ENCODE results near the gene ARPP21.

Gene ARPP21

GRCh38 chr3:35675621-35676020 is 36.3 kb downstream of the ARPP21 start:
- DNase-seq (ENCODE audit: low read depth in 2 of 2): no peak

- DNase-seq (ENCODE audit: low read depth in 2 of 2): no peak
Measured at GRCh38 chr3:35677797-35678196, 38.5 kb downstream of the ARPP21 start.

GRCh38 chr3:35678643-35679161 is 39.4 kb downstream of the ARPP21 start:
- no peak for DNase-seq (ENCODE audit: low read depth in 2 of 2)

GRCh38 chr3:35679409-35680080 is 40.2 kb downstream of the ARPP21 start:
- DNase-seq (ENCODE audit: low read depth in 2 of 2): no peak

DNA sequence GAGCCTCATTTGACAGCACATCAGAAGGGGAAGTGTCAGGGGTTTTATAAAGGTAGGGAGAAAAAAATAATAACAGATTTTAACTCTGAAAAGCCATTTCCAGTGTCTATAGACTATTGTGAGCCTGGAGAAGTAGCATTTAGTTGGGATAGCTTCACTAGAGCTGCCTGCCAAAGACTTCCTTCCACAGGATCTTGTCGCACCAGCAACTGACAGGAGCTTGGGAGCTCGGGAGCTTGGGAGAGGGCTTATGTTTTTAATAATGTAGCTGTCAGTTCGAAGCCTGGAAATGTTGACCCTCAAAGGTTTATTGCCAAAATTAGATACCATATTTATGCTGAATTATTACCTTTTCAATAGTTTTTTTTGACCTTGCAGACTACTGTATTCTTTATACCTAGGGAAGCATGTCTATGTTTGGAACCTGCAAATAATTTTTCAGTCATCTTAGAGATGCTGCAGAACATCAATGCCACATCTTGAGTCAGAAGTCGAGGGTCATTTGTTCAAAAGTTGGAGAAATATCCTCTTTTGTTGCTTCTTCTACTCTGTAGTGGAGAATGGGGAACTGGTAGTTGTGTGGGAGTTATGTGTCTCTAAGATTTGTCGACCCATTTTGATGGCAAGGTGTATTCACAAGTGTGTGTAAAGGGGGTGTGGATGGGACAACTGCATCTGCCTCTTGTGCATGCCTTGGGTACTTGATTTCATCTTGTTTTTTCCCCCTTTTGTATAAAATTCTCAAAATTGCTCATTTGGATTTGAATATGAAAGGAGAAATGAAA is 41.7 kb downstream of the ARPP21 start:
- no peak for DNase-seq (ENCODE audit: low read depth in 2 of 2)

- DNase-seq (ENCODE audit: low read depth in 2 of 2): no peak
Measured at GRCh38 chr3:35685153-35685552, 45.8 kb downstream of the ARPP21 start.

- DNase-seq (ENCODE audit: low read depth in 2 of 2): no peak
Measured at GRCh38 chr3:35688826-35689225, 49.5 kb downstream of the ARPP21 start.

GRCh38 chr3:35690271-35690670 is 50.9 kb downstream of the ARPP21 start:
- DNase-seq (ENCODE audit: low read depth in 2 of 2): no peak

- no peak for DNase-seq (ENCODE audit: low read depth in 2 of 2)
Measured at GRCh38 chr3:35705904-35706303, 66.6 kb downstream of the ARPP21 start.

GRCh38 chr3:35707904-35708303 is 68.6 kb downstream of the ARPP21 start:
- DNase-seq (ENCODE audit: low read depth in 2 of 2): no peak

DNA sequence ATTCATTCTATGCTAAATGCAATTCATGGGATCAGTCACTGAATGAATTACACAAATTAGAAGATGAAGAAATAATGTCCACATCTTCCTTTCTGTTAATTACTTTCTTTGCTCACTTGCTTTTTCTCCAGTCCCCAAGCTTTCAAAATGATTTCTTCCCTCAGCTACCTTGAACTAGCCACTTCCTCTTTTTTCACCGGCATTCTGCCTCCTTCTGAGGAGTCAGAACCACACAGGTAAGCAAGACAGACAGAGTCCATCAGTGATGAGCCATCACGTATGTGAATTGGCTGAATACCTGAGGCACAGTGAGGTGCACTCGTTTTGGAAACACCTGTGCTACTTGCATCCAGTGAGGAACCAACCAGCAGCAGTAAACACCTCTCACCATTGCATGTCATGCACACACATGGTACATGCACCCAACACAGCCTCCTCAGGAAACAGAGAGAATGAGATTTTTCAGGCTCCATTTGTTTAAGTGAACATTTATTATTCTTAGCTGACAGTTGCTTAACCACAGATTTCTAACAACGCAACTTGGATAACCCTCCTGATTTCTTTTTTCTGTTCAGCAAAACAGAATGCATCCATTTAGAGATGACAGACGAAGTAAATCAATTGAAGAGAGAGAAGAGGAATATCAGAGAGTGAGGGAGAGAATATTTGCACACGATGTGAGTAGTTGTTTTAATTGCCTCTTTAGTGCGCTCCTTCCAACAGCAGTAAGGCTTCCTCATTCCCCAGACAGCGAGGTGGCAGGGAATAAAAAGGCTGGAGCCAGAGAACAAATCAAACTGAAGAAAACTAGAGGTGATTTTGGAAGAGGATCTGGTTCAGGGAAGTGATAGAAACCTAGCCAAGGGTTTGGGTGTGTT is 69.3 kb downstream of the ARPP21 start:
- no peak for DNase-seq (ENCODE audit: low read depth in 2 of 2)

- no peak for DNase-seq (ENCODE audit: low read depth in 2 of 2)
Measured at GRCh38 chr3:35709691-35710090, 70.4 kb downstream of the ARPP21 start.

- DNase-seq (ENCODE audit: low read depth in 2 of 2): no peak
Measured at GRCh38 chr3:35710554-35710953, 71.2 kb downstream of the ARPP21 start.

DNA sequence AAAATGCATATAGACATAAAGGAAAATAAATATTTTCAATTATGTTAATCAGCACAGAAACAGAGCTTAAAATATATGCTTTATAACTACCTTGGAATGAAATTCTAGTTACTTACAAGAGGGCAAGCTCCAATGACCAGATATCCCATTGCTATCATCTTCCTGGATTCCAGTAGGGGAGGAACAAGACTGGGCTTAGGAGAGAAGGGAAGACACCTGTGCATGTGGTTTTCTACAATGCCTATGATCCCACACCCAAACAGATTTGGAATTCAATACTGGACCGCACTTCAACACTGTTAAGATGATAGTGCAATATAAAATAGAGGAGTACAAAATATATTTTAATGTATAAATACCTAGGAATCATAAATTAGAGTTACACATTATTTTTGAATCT is 79.6 kb downstream of the ARPP21 start:
- DNase-seq (ENCODE audit: low read depth in 2 of 2): no peak

GRCh38 chr3:35721628-35722027 is 82.3 kb downstream of the ARPP21 start:
- no peak for DNase-seq (ENCODE audit: low read depth in 2 of 2)

DNA sequence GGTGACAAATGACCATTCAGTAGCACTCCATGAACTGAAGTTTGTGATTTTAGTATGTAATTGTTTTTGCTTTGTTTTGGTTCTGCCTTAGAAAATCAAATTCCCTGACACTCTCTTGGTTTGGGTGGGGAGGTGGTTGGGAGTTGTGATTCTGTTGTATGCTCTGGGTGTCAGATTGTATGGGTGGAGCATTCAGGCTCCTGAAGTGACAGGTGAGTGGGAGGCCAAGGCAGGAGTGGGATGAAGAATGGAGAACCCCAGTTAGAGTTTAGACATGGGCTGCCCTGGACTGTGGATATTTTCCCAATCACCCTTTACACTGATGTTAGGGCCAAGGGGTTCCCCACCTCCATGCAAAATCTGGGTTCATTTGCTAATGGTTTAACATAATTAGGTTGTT is 83.6 kb downstream of the ARPP21 start:
- DNase-seq (ENCODE audit: low read depth in 2 of 2): no peak

DNA sequence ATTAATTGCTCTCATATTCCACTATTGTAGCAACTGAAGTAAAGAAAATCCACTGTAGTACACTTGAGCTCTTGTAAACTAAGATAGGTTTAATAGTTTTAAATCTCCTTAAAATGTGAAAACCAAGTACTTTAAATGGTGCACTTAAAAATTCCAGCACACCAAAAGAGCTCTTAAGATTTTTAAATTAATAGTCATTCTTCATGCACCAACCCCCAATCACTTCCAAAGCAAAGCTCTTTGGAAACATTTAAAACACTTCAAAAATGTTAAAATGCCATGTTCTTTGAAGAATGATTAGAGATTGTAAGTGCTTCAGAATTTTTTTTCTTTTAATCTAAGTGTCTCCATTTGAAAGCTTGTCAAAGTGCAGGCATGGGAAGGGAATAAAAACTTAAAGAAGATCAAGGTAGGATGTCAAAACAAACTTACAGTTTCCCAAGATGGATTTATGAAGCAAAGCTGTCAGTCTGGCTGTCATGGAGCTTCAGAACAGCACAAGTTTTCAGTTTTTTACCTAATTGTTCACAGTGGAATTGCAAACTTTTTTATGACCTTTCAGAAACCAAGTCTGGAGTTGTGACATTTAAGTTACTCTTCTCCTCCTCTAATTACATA is 84.3 kb downstream of the ARPP21 start:
- DNase-seq (ENCODE audit: low read depth in 2 of 2): no peak

- DNase-seq (ENCODE audit: low read depth in 2 of 2): no peak
Measured at GRCh38 chr3:35724106-35724505, 84.8 kb downstream of the ARPP21 start.

GRCh38 chr3:35727179-35727578 is 87.9 kb downstream of the ARPP21 start:
- no peak for DNase-seq (ENCODE audit: low read depth in 2 of 2)

DNA sequence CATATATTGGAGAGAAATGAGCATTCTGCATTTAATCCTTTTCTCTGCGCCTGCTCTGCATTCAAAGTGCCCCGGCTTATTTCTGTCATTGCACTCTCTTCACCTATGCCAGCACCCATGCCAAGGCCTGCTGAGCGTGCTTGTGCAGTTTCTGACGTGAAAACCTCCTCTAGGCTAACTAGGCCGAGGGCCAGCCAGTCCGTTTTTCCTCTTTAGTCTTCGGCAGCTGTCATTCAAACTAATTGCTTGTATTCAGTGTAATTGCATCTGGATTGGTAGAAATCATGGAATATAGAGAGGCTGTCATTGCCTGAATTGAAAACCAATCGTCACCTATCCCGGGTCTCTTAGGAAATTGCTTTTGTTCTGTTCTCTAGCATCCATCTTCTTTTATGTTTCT is 94.0 kb downstream of the ARPP21 start:
- DNase-seq (ENCODE audit: low read depth in 2 of 2): no peak

- DNase-seq (ENCODE audit: low read depth in 2 of 2): no peak
Measured at GRCh38 chr3:35733864-35734263, 94.5 kb downstream of the ARPP21 start.

- DNase-seq (ENCODE audit: low read depth in 2 of 2): no peak
Measured at GRCh38 chr3:35737080-35737479, 97.8 kb downstream of the ARPP21 start.
